ENCODE results near the gene ALG12. TPM values are rescaled to one million over a fixed set of nuclear protein-coding genes. Genes with fewer than 3 reads are reported as not detected.

The ALG12 gene
- total RNA-seq, 4 donors from 2014 or later, result 5.9 to 13.9 (median 9.2) TPM

DNA sequence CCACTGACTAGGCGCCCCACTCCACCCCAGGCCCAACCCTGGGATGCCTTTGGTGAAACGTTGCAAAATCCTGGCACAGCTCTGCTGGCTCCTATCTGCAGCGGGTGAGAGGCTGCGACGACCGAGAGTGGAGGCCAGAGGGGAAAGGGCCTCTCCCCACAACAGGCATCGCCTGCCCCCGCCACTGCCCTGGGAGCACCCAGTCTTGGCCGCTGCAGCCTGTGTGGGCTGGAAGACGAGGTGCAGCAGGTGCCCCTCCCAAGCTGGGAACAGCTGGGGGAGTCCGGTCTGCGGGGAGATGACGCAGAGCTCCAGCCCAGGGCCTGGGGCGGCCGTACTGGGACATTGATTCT is 38.2 kb upstream of the ALG12 start:
- TF ChIP-seq, protein P1, sequence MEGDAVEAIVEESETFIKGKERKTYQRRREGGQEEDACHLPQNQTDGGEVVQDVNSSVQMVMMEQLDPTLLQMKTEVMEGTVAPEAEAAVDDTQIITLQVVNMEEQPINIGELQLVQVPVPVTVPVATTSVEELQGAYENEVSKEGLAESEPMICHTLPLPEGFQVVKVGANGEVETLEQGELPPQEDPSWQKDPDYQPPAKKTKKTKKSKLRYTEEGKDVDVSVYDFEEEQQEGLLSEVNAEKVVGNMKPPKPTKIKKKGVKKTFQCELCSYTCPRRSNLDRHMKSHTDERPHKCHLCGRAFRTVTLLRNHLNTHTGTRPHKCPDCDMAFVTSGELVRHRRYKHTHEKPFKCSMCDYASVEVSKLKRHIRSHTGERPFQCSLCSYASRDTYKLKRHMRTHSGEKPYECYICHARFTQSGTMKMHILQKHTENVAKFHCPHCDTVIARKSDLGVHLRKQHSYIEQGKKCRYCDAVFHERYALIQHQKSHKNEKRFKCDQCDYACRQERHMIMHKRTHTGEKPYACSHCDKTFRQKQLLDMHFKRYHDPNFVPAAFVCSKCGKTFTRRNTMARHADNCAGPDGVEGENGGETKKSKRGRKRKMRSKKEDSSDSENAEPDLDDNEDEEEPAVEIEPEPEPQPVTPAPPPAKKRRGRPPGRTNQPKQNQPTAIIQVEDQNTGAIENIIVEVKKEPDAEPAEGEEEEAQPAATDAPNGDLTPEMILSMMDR (IDR thresholded peaks at IDR 0.05; ENCODE audit: low read depth), result no peak

DNA sequence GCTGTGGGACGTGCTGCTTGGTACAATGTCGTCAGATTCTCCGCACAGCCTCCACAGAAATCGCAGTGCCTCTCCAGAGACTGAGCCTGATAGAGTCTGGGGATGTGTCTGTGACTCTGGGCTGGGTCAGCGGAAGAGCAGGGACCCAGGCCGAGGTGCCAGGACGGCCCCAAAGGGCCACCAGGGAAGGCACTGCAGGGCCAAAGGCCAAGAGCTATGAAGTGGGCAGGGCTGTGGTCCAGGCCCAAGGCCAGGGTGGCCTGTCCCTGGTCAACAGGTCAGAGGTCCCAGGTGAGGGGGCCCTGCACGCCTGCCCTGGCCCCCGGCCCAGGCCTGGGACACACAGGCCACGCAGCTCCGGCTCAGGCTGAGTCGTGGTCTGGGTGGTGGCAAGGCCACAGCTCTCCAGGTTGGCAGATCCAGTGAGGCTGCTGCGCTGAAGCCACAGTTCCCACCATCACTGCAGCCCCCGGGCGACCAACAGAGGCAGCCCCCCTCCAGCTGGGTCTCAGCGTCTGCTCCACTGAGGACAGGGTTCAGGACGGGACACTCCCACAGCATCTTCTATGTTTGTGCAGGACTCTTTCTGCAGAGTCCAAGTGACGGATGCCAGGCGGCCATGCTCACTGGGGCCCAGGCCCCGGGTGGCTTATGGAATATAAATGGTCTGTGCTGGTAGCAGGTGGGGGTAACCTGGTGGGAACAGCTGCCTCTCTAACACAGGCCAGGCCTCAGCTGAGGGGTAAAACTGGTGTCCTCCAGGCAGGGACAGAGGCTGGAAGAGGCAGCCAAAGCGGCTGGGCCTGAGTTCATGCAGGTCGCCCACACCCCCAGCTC is 37.6 kb upstream of the ALG12 start:
- TF ChIP-seq, protein P1 (IDR thresholded peaks at IDR 0.05; ENCODE audit: low read depth), result no peak

DNA sequence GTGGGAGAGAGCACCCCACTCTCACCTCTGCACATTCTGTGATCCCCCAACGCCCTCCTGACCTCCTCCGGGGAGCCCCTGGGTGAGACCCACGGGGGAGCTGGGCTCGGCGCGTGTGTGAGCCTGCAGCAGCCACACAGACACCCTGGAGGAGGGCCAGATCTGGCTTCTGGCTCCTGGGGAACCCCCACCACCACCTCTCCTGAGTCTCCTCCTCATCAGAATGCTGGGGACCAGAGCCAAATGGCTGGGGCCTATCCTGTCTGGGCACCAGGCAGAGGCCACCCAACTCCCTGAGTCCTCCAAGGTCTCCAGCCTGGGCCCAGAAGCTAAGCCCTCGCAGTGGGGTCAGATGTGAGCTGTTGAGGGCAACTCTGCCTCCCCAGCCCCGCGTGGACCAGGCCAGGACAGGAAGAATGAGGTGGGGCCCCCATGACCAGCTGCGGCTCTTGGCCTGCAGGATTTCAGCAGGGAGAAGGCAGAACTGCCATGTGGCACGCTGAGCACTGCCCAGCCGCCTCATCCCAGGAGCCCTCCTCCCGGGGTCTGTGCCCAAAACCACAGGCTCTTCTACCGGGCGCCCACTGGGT is 36.8 kb upstream of the ALG12 start:
- TF ChIP-seq, protein P1 (IDR thresholded peaks at IDR 0.05; ENCODE audit: low read depth), result no peak

DNA sequence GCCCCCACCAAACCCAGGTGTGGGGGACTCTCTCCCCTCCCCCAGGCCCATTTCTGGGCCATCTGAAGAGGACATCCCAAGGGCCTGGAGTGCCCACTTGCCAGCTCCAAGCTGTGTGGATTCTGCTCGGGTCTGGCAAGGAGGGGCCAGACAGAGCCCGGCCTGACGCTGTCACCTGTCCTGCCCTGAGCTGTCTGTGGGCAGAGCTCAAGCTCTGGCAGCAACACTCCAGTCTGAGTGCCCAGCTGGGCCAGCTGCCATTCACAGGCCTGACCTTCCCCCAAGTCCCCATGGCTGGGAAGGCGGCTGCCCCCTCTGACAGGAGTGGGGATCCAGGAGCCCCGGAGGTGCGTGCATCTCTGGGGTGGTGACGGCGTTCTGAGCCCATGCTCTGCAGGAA is 36.1 kb upstream of the ALG12 start:
- TF ChIP-seq, protein P1 (IDR thresholded peaks at IDR 0.05; ENCODE audit: low read depth), result no peak

DNA sequence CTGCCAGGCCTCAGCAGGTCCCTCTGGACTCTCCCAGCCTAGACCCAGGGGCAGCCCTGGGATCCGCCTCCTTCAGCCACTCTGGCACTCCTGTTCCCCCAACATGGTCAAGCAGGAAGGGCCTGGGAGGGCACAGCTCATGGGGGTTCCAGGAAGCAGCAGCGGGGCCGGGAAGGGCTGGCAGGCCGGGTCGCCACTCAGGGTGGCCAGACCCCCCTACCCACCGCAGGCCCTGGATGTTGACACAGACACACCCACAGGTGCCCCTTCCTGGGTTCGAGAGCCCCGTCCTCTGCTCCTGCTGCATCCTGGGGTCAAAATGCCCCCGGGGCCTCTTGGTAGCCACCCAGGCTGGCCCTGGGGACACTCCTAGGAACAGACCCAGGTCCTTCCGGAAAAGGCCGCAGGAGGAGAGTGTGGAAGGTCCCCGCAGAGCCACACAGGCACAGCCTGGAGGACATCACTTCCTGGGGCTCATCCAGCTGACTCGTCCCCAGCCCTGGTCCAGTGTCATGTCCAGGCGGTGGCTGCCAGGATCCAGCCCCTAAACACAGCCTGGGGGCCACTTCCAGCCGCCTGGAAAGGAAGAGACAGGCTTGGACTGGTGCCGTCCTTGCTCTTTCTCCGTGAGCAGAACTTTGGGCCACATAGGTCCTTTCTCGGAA is 35.6 kb upstream of the ALG12 start:
- TF ChIP-seq, protein P1 (IDR thresholded peaks at IDR 0.05; ENCODE audit: low read depth), result no peak

DNA sequence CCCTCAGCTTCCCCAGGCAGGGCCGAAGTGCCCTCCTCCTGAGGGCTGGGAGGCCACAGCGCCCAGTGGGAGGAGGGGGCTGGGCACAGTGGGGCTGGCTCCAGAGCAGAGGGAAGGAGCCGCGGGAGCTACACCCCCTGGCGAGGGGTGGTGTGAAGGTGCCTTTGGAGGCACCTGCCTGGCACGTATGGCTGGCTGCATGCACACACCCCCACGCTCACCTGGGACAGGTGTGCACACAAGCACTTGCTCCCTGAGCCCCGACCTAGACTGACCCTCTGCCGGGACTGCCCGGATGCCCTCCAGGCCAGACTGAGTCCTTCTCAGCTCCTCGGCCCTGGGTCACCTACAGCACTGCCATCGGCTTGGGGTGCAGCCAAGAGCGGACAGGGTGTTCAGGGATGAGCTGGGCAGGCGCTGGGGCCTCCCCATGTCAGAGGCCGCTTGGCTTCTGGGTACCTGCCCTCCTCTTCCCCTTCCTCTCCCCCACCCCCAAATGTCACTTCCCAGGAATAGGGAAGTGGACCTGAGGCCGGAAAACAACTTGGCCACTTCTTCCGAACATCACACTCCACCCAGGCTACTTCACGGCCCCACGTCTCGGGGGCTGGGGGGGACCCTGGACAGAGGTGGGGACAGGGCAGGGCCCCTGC is 34.9 kb upstream of the ALG12 start:
- TF ChIP-seq, protein P1 (IDR thresholded peaks at IDR 0.05; ENCODE audit: low read depth), result no peak
